Trophoblast cell (in vitro differentiated cells and primary cell): ENCODE results near the gene RBMS1.

Source experiments
- DNase-seq, 2 donors: peaks; one replicate each; pipeline ENCODE4 v3.0.0-alpha.2; 2016
- H2AFZ ChIP-seq: 2 replicates; pipeline ENCODE4 v1.6.1; 2013; ENCODE audit warnings: low read length, moderate library complexity, mild to moderate bottlenecking; ENCODE audit not compliant: insufficient read depth, poor library complexity
- H2AK5ac ChIP-seq: 2 replicates; pipeline ENCODE4 v1.6.1; 2013; ENCODE audit warnings: mild to moderate bottlenecking, low read length
- H2BK120ac ChIP-seq: 2 replicates; pipeline ENCODE4 v1.6.1; 2013; ENCODE audit warnings: low read length, mild to moderate bottlenecking, moderate library complexity; ENCODE audit not compliant: insufficient read depth, poor library complexity
- H2BK12ac ChIP-seq: 2 replicates; pipeline ENCODE4 v1.6.1; 2013; ENCODE audit warnings: mild to moderate bottlenecking, low read length, moderate library complexity
- H2BK5ac ChIP-seq: 2 replicates; pipeline ENCODE4 v1.6.1; 2013; ENCODE audit warnings: low read length, low read depth, moderate library complexity, mild to moderate bottlenecking; ENCODE audit not compliant: poor library complexity
- H3K14ac ChIP-seq: 2 replicates; pipeline ENCODE4 v1.6.1; 2013; ENCODE audit warnings: mild to moderate bottlenecking, low read length
- H3K18ac ChIP-seq: 2 replicates; pipeline ENCODE4 v1.6.1; 2013; ENCODE audit warnings: mild to moderate bottlenecking, low read length
- H3K23ac ChIP-seq: 2 replicates; pipeline ENCODE4 v1.6.1; 2013; ENCODE audit warnings: low read length
- H3K27ac ChIP-seq: 2 replicates; pipeline ENCODE4 v1.5.1; 2013; ENCODE audit warnings: low read depth, mild to moderate bottlenecking, inconsistent platforms, low read length, moderate library complexity
- H3K27me3 ChIP-seq: 2 replicates; pipeline ENCODE4 v1.6.1; 2013; ENCODE audit warnings: inconsistent platforms, mild to moderate bottlenecking, low read length, moderate library complexity; ENCODE audit not compliant: insufficient read depth
- H3K36me3 ChIP-seq, 2 experiments: 1 replicate in 1 of 2; 2 replicates in 1 of 2; pipeline ENCODE4 v1.6.1; 2013; ENCODE audit warnings: low read length in 2 of 2, mild to moderate bottlenecking in 2 of 2, moderate library complexity in 1 of 2; ENCODE audit not compliant: insufficient read depth in 2 of 2, control insufficient read depth in 1 of 2
- H3K4ac ChIP-seq: 2 replicates; pipeline ENCODE4 v1.6.1; 2013; ENCODE audit warnings: low read depth, mild to moderate bottlenecking, low read length, moderate library complexity
- H3K4me1 ChIP-seq, 2 experiments: 1 replicate in 1 of 2; 2 replicates in 1 of 2; pipeline ENCODE4 v1.6.1; 2013; ENCODE audit warnings: low read length in 2 of 2, mild to moderate bottlenecking in 2 of 2, moderate library complexity in 1 of 2; ENCODE audit not compliant: insufficient read depth in 2 of 2, control insufficient read depth in 1 of 2
- H3K4me2 ChIP-seq: 2 replicates; pipeline ENCODE4 v1.6.1; 2013; ENCODE audit warnings: inconsistent platforms, mild to moderate bottlenecking, low read length, moderate library complexity
- H3K4me3 ChIP-seq: 2 replicates; pipeline ENCODE4 v1.5.1; 2013; ENCODE audit warnings: mild to moderate bottlenecking, low read depth, low read length, inconsistent platforms
- H3K79me1 ChIP-seq: one replicate; pipeline ENCODE4 v1.6.1; 2013; ENCODE audit warnings: low read length
- H3K79me2 ChIP-seq: 2 replicates; pipeline ENCODE4 v1.6.1; 2013; ENCODE audit warnings: low read length, mild to moderate bottlenecking; ENCODE audit not compliant: control insufficient read depth, insufficient read depth, poor library complexity
- H3K9ac ChIP-seq: 2 replicates; pipeline ENCODE4 v1.6.1; 2013; ENCODE audit warnings: mild to moderate bottlenecking, low read length
- H3K9me3 ChIP-seq: 2 replicates; pipeline ENCODE4 v1.6.1; 2013; ENCODE audit warnings: low read depth, mild to moderate bottlenecking, control low read depth, inconsistent platforms, low read length; ENCODE audit not compliant: insufficient read depth
- H4K12ac ChIP-seq: 2 replicates; pipeline ENCODE4 v1.6.1; 2013; ENCODE audit warnings: low read depth, mild to moderate bottlenecking, low read length, moderate library complexity
- H4K8ac ChIP-seq: 2 replicates; pipeline ENCODE4 v1.6.1; 2013; ENCODE audit warnings: low read depth, mild to moderate bottlenecking, low read length, moderate library complexity
- H4K91ac ChIP-seq: one replicate; pipeline ENCODE4 v1.6.1; 2013; ENCODE audit warnings: low read depth, mild to moderate bottlenecking, low read length, moderate library complexity
- WGBS: extraction: QIAGEN DNeasy Blood & Tissue Kit; methylation state at CpG from one replicate; pipeline ENCODE4 v1.1.7; 2013; ENCODE audit warnings: missing lambda C conversion rate; ENCODE audit not compliant: insufficient read length, insufficient coverage; ENCODE audit errors: extremely low coverage; 5-methylcytosine and 5-hydroxymethylcytosine counted together

RBMS1 gene

DNA sequence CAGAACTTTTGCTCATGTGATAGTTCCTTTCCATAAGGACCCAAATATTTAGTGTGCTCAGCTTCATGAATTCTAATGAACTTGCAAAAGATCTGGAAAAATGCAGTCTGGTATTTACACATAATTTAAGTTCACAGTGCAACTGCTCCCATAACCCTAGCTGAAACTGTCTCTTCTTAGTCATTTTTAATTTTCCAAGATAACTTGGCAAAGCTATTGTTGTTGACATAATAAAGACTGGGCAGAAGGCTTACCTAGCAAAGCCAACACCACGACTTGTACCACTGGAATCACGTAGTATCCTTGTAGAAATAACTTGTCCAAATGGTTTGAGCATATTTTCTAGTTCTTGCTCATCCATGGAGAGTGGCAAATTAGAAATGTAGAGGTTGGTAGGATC, 190.5 kb downstream of the RBMS1 start:
- Histone ChIP-seq H2AFZ (no peak overlapping the region), H3K4me2 (no peak overlapping the region), H4K12ac (no peak overlapping the region), H3K4me1 (no peaks in the 10 kb centered on the region), H2BK5ac (no peak overlapping the region), H3K4ac (no peak overlapping the region), H2BK120ac (no peak overlapping the region), H4K91ac (no peak overlapping the region), H2BK12ac (no peak overlapping the region), H3K4me3 (no peak overlapping the region), H3K9ac (no peak overlapping the region), H3K14ac (no peak overlapping the region), H3K79me1 (no peaks in the 10 kb centered on the region), H4K8ac (no peak overlapping the region), H3K23ac (no peak overlapping the region), H3K79me2 (no peaks in the 10 kb centered on the region), H2AK5ac (no peak overlapping the region), H3K36me3 (peaks cover 16 to 32% of the 10 kb centered on the region in 2 experiments), H3K27ac (no peak overlapping the region), H3K18ac (no peak overlapping the region), H3K27me3 (no peaks in the 10 kb centered on the region), H3K9me3 (no peaks in the 10 kb centered on the region)
- no peak for DNase-seq
- WGBS, result no CpG with 5 or more reads among the region's 2 CpGs

DNA sequence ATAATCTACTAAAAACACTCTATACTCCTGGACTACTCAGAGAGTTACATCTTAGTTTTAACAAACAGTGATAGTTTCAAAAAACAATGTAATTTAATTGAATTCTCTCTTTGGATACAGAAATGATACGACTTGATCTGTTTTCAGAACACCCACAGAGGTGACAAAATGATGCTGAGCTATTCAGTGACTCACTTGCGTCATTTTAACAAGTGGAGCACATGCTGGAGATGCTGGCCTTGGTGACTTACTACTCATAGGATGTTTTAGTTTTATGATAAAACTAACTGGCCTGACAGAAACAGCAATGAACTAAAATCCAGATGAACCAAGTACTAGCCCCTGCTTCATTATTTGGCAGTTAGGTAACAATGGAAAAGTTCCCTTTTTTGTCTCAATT, 192.2 kb downstream of the RBMS1 start:
- Histone ChIP-seq H3K79me2 (no peaks in the 10 kb centered on the region), H3K27me3 (no peaks in the 10 kb centered on the region), H4K8ac (no peak overlapping the region), H2BK120ac (no peak overlapping the region), H3K4me2 (no peak overlapping the region), H3K4me3 (no peak overlapping the region), H3K79me1 (no peaks in the 10 kb centered on the region), H3K18ac (no peak overlapping the region), H2BK5ac (no peak overlapping the region), H3K9me3 (no peaks in the 10 kb centered on the region), H2BK12ac (no peak overlapping the region), H3K36me3 (peaks cover 18 to 36% of the 10 kb centered on the region in 2 experiments), H2AK5ac (no peak overlapping the region), H3K14ac (no peak overlapping the region), H3K9ac (no peak overlapping the region), H4K12ac (no peak overlapping the region), H3K4ac (no peak overlapping the region), H2AFZ (no peak overlapping the region), H3K27ac (no peak overlapping the region), H3K23ac (no peak overlapping the region), H3K4me1 (peaks cover 0 to 3% of the 10 kb centered on the region in 2 experiments), H4K91ac (no peak overlapping the region)
- DNase-seq, result no peak
- WGBS, result no CpG with 5 or more reads among the region's 2 CpGs

DNA sequence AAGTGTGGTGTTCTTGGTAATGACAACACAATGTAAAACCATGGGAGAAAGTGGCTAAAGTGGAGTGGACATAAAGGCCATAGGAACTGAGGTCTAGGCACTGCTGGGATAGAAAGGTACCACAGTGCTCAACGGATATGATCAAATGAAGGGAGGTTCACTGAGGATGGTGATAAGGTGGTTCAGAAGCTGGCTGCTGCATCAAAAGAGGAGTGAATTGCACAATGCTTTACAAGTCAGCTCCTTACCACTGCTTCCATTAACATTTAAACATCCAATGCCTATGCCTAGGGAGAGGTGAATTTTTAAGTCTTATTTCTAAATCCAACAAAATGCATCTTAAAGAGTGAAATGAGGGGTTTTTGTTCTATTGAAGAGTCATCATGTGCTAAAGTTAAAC, 193.4 kb downstream of the RBMS1 start:
- Histone ChIP-seq H4K12ac (no peak overlapping the region), H3K4me2 (no peak overlapping the region), H3K9me3 (no peaks in the 10 kb centered on the region), H3K27me3 (no peaks in the 10 kb centered on the region), H2AK5ac (no peak overlapping the region), H3K14ac (no peak overlapping the region), H3K9ac (no peak overlapping the region), H3K4ac (no peak overlapping the region), H3K79me1 (no peaks in the 10 kb centered on the region), H2AFZ (no peak overlapping the region), H2BK5ac (no peak overlapping the region), H3K36me3 (peaks cover 20 to 36% of the 10 kb centered on the region in 2 experiments), H4K91ac (no peak overlapping the region), H2BK120ac (no peak overlapping the region), H3K4me3 (no peak overlapping the region), H4K8ac (no peak overlapping the region), H2BK12ac (no peak overlapping the region), H3K23ac (no peak overlapping the region), H3K4me1 (peaks cover 0 to 4% of the 10 kb centered on the region in 2 experiments), H3K27ac (no peak overlapping the region), H3K79me2 (no peaks in the 10 kb centered on the region), H3K18ac (no peak overlapping the region)
- WGBS, result no CpG with 5 or more reads among the region's 1 CpG
- no peak for DNase-seq

DNA sequence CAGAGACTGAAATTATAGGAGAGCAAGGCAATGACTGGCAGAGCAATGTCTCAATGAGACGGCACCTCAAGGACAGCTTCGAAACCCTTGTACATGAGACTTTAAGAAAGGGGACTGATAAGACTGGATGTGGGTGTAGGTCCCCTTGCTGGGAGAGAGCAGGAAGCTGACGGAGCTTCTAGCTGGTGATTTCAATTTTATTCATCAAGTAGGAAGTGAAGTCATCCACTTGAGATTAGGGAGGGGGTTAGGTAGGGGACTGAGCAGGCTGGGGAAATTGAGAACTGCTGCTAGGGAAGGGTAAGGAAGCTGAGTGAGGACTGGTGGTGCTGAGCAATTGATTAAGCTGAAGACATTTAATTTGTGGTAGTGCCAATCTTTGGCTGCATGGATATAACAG, 194.1 kb downstream of the RBMS1 start:
- Histone ChIP-seq H2BK120ac (no peak overlapping the region), H3K4ac (no peak overlapping the region), H3K4me2 (no peak overlapping the region), H2BK12ac (no peak overlapping the region), H2BK5ac (no peak overlapping the region), H3K79me1 (no peaks in the 10 kb centered on the region), H3K36me3 (peaks cover 20 to 36% of the 10 kb centered on the region in 2 experiments), H3K27me3 (no peaks in the 10 kb centered on the region), H3K18ac (no peak overlapping the region), H4K12ac (no peak overlapping the region), H2AFZ (no peak overlapping the region), H3K4me3 (no peak overlapping the region), H4K8ac (no peak overlapping the region), H3K23ac (no peak overlapping the region), H4K91ac (no peak overlapping the region), H3K27ac (no peak overlapping the region), H3K9ac (no peak overlapping the region), H3K9me3 (no peaks in the 10 kb centered on the region), H3K4me1 (peaks cover 0 to 4% of the 10 kb centered on the region in 2 experiments), H3K79me2 (no peaks in the 10 kb centered on the region), H3K14ac (no peak overlapping the region), H2AK5ac (no peak overlapping the region)
- WGBS, result no CpG with 5 or more reads among the region's 3 CpGs
- DNase-seq, result no peak
